ENCODE results near the gene KCNC1.

KCNC1 gene

DNA sequence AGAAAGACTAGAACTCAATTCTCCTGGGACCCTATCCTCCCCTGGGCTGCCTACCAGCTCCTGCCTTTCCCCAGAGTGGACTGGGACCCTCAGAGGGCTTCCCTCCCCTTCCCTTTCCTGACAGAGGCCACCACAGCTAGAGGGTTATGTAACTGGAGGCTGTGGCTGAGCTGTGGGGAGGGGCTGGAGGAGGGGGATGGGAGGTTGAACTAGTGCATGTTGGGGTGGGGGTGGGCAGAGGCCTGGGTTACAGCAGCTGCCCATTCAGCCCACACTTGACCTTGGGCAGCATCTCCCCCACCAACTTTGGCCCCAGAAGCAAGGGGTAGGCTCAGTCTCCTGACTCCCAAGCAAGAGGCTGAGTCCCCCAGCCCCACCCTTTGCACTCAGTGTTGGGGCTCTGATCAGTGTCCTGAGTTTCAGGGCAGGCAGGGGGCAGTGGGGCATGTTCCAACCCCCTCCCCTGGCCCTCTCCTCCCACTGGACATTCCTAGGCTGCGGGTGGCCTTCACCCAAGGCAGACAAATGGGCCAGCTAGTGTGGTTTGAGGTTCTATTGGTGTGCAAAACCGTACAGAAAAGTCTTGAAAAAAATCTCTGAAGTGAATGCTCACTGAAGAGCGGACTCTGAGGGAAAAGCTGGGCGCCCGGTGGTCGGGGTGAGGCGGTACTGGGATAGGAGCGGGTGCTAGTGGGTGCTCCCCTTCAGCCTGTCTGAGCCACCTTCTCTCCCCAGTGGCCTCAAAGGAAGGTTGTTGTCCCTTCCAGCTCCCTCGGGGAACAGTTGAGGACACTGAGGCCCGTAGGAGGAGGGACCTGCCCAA lies 3.8 kb downstream of the KCNC1 start:
- H3K4me3 Mint-ChIP-seq, result no peak overlapping the region
- peaks cover 2% of the 10 kb centered on the region for H3K4me1 Mint-ChIP-seq (ENCODE audit: low read depth)
- H3K36me3 Mint-ChIP-seq (ENCODE audit: low read depth), result no peaks in the 10 kb centered on the region
- H3K9me3 Mint-ChIP-seq, result no peaks in the 10 kb centered on the region
- no peak overlapping the region for H3K27ac Mint-ChIP-seq
- H3K27me3 Mint-ChIP-seq (ENCODE audit: low read depth), result peaks cover 33% of the 10 kb centered on the region
- no peak for DNase-seq (ENCODE audit: low spot score)

DNA sequence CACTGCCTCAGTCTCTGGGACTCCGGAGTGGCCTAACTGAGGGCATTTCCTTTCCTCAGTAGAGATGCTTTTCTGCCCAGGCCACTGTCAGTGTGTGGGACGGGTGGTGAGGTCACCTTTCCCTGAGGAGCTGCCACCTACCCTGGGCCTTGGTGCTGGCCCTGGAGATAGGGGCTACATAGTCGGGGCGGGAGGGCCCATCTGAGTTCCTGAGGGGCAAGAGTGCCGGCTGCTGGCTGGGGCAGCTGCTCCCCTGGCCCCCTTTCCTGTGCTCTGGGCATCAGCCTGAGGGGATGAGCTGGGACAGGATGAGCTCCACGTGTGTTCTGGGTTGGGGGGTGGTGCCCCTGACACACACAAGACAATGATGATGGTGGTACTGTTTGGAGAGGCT lies 5.4 kb downstream of the KCNC1 start:
- Mint-ChIP-seq H3K4me3 (no peak overlapping the region), H3K27me3 (ENCODE audit: low read depth) (peaks cover 23% of the 10 kb centered on the region), H3K9me3 (no peaks in the 10 kb centered on the region), H3K36me3 (ENCODE audit: low read depth) (no peaks in the 10 kb centered on the region), H3K27ac (no peak overlapping the region), H3K4me1 (ENCODE audit: low read depth) (no peaks in the 10 kb centered on the region)
- DNase-seq (ENCODE audit: low spot score), result no peak

DNA sequence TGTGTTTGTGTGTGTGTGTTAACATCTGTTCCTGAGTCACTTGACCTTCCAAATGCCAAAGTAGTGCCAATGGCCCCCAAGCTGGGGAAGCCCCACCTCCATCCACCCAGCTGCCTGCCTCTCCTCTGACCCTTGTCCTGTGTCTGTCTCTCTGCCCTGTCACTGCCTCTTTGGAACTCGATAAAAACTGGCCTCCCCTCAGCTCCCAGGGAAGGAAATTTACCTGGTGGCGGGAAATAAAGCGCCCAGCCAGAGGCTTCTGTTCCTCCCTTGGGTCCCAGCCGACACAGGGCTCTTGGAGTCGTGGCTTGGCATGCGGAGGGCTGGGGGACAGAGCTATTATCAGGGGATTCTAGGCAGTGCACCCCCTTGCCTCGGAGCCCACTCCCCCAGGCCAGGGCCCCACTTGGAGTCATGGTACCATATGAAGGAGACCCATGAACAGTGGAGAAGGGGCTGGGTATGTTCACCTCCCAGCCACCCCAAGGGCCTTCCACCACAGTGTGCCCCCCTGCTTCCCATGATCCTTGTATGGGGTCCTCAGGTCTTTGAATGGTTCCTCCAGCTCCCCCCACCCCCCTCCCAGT lies 6.2 kb downstream of the KCNC1 start:
- no peak for DNase-seq (ENCODE audit: low spot score)
- H3K36me3 Mint-ChIP-seq (ENCODE audit: low read depth), result no peaks in the 10 kb centered on the region
- H3K27ac Mint-ChIP-seq, result no peak overlapping the region
- H3K9me3 Mint-ChIP-seq, result no peaks in the 10 kb centered on the region
- H3K4me1 Mint-ChIP-seq (ENCODE audit: low read depth), result no peaks in the 10 kb centered on the region
- H3K4me3 Mint-ChIP-seq, result no peak overlapping the region
- peaks cover 23% of the 10 kb centered on the region for H3K27me3 Mint-ChIP-seq (ENCODE audit: low read depth)

DNA sequence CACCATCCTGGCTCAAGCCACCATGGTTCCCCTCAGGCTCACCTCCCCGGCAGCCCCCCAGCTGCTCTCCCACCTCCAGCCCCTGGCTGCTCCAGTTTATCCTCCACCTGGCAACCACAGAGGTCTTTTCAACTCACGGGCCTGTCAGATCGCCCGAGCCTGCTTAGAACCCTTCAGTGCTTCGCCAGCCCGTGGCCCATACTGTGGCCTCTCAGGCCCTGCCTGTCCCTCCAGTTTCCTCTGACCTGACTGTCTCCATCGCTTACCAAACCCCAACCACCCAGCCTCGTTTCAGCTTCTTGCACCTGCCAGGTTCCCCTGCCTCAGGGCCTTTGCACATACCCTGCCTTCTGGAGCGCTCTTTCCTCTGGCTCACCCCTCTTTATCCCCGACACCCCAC lies 6.9 kb downstream of the KCNC1 start:
- no peaks in the 10 kb centered on the region for H3K36me3 Mint-ChIP-seq (ENCODE audit: low read depth)
- H3K4me3 Mint-ChIP-seq, result no peak overlapping the region
- H3K27me3 Mint-ChIP-seq (ENCODE audit: low read depth), result peaks cover 18% of the 10 kb centered on the region
- DNase-seq (ENCODE audit: low spot score), result no peak
- H3K4me1 Mint-ChIP-seq (ENCODE audit: low read depth), result no peaks in the 10 kb centered on the region
- no peaks in the 10 kb centered on the region for H3K9me3 Mint-ChIP-seq
- H3K27ac Mint-ChIP-seq, result no peak overlapping the region

DNA sequence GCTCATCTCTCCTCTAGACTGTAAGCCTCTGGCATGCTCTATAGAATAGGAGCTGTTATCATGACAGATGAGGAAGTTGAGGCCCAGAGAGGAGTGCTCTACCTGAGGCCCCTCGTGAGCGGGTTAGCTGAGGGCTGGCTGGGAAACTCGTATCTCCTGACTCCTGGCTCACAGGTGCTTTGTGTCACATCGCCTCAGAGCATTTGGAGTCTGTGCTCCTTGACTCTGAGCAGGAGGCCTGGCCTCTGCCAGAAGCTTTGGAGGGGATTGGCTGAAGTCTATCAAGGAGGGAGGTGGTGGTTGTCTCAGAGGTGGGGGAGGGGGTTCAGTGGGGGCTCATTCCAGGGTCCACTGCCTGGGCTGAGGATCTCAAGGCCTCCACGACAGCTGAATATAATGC lies 7.4 kb downstream of the KCNC1 start:
- Mint-ChIP-seq H3K36me3 (ENCODE audit: low read depth) (no peaks in the 10 kb centered on the region), H3K27ac (no peak overlapping the region), H3K27me3 (ENCODE audit: low read depth) (peaks cover 13% of the 10 kb centered on the region), H3K4me1 (ENCODE audit: low read depth) (no peaks in the 10 kb centered on the region), H3K9me3 (no peaks in the 10 kb centered on the region), H3K4me3 (no peak overlapping the region)
- DNase-seq (ENCODE audit: low spot score), result no peak

DNA sequence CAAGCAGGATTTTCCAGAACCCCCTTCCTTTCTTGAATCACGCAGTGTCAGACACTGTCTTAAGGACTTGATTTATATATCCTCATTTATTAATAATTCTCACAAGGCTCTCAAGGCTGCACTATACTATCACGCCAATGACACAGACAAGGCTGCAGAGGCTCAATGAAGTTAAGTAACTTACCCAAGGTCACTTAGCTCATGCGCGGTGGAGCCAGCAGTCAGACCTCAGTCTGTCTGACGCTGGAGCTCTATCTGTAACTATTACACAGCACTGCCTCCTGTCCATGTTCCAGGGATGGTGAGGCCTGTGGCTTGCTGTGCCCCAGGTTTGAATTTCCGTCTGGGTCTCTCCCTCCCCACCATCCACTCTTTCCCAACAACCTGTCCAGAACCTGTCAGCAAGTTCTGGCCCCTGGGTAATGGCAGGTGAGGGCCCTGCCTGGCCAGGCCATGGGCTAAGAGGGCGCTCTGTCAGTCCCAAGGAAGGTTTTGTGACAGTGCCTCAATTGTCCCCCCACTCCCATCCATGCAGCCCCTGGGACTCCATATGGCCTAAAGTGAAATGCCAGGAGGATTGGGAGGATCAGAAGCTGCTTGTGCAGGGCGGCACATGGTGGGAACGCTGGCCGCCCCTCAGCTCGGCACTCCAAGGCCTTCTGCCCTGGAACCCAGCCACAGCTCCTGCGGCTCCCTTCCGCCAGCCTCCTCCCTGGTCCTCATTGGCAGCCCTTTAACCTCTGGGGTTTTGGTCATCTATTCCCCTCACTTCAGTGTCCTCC lies 8.6 kb downstream of the KCNC1 start:
- DNase-seq (ENCODE audit: low spot score), result no peak
- Mint-ChIP-seq H3K36me3 (ENCODE audit: low read depth) (no peaks in the 10 kb centered on the region), H3K4me3 (no peak overlapping the region), H3K27me3 (ENCODE audit: low read depth) (peaks cover 8% of the 10 kb centered on the region), H3K4me1 (ENCODE audit: low read depth) (no peaks in the 10 kb centered on the region), H3K9me3 (no peaks in the 10 kb centered on the region), H3K27ac (no peak overlapping the region)

DNA sequence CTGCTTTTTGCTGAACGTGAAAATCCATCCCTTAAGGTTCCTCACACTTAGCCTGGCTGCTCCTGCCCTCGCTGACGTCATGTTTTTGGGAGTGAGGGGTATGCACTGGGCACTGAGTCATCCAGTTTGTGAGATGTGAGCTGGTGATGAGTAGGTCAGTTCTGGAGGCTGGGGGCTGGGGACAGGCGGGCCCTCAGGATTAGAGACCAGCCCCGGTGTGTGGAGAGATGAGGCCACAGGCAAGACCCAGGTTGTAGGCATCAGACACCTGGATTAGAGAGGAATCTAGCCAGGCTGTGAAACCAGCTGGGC lies 9.2 kb downstream of the KCNC1 start:
- Mint-ChIP-seq H3K4me1 (ENCODE audit: low read depth) (no peaks in the 10 kb centered on the region), H3K27ac (no peak overlapping the region), H3K27me3 (ENCODE audit: low read depth) (peaks cover 3% of the 10 kb centered on the region), H3K4me3 (no peak overlapping the region), H3K9me3 (no peaks in the 10 kb centered on the region), H3K36me3 (ENCODE audit: low read depth) (no peaks in the 10 kb centered on the region)
- DNase-seq (ENCODE audit: low spot score), result no peak

DNA sequence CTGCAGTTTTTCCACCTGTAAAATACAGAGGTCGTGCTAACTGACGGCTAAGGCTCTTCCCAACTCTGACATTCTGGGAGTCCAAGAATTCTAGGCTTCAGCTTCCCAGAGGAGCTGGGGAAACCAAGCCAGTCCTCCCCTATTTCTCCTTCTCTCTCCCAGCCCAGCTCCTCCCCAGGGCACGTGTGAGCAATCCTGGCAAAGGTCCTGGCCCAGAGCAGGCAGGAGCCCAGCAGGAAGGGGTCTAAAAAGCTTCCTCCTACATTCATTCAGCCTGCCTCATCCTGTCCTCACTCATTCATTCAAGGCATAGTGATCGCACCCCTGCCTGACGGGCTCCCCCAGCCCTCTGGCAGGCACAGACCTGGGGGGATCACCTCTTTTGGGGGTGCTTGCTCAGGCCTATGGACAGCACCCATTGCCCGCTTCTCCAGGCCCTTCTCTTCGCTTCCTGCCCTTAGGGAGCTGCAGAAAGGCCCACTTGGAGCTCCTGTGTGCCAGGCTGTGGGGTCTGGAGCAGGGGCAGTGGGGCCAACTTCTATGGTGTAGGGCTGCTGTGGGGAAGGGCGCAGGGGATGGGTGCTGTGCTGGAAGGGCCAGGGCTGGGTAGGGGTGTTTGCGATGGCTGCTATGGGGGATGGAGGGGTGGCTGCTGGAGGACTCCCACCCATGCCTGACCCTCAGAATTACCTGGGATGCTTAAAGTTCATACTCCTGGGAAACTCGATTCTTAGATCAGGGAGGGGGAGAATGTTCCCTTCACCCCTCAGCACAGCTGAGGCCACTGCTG lies 9.8 kb downstream of the KCNC1 start:
- Mint-ChIP-seq H3K4me1 (ENCODE audit: low read depth) (no peaks in the 10 kb centered on the region), H3K27ac (no peak overlapping the region), H3K36me3 (ENCODE audit: low read depth) (no peaks in the 10 kb centered on the region), H3K27me3 (ENCODE audit: low read depth) (peaks cover 3% of the 10 kb centered on the region), H3K4me3 (no peak overlapping the region), H3K9me3 (no peaks in the 10 kb centered on the region)
- DNase-seq (ENCODE audit: low spot score), result no peak

DNA sequence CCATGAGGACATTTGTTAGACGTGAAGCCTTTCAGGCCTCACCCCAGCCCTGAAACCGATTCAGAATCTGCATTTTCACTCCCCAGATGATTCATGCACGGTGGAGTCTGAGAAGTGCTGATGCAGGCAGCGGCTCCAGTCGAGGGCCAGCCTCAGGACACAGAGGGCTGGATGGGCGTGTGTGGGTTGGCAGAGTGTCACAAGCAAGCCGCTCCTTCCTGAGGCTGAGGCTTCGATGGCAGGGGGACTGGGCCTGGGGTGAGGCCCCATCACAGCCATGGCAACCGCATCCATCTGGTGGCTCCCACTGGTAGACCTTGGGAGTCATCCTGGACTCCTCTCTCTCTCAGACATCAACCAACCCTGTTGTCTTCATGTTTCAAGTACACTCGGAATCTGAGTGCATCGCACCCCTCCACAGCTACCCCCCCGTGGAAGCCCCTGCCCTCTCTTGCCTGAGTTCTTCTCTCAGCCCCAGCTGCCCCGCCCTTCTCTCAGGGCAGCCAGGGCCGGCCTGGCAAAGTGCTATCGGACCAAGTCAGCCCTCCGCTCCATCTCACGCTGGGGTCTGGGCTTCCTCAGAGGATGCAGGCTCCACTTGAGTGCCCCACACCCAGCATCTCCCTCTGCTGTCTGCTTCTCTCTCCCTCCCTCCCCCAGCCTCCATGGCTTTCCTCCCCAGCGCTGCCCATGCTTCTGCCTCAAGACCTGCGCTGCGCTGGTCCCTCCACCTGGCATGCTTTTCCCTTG lies 10.6 kb downstream of the KCNC1 start:
- H3K36me3 Mint-ChIP-seq (ENCODE audit: low read depth), result no peaks in the 10 kb centered on the region
- no peaks in the 10 kb centered on the region for H3K9me3 Mint-ChIP-seq
- H3K27me3 Mint-ChIP-seq (ENCODE audit: low read depth), result peaks cover 2% of the 10 kb centered on the region
- no peak overlapping the region for H3K4me3 Mint-ChIP-seq
- H3K4me1 Mint-ChIP-seq (ENCODE audit: low read depth), result no peaks in the 10 kb centered on the region
- no peak overlapping the region for H3K27ac Mint-ChIP-seq
- DNase-seq (ENCODE audit: low spot score), result no peak

DNA sequence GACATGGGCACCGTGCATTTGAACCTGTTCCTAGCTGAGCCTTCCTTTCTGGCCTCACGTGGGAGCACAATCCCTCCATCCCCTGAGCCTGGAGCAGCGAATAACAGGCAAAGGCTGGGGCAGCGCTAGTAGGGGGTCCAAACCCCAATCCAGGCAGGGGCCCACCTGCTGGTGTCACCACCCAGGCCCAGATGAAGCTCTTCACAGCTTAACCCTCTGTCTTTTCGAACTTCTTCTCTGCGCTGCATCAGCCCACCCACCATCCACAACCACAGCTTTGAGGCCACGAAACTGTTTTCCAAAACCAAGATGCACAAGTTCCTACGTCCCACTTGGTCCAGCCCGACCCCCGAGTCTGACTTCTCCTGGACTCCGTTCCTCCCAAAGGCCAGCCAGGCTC lies 11.5 kb downstream of the KCNC1 start:
- Mint-ChIP-seq H3K9me3 (no peaks in the 10 kb centered on the region), H3K4me1 (ENCODE audit: low read depth) (no peaks in the 10 kb centered on the region), H3K36me3 (ENCODE audit: low read depth) (no peaks in the 10 kb centered on the region), H3K27ac (no peak overlapping the region), H3K27me3 (ENCODE audit: low read depth) (no peaks in the 10 kb centered on the region), H3K4me3 (no peak overlapping the region)
- no peak for DNase-seq (ENCODE audit: low spot score)

DNA sequence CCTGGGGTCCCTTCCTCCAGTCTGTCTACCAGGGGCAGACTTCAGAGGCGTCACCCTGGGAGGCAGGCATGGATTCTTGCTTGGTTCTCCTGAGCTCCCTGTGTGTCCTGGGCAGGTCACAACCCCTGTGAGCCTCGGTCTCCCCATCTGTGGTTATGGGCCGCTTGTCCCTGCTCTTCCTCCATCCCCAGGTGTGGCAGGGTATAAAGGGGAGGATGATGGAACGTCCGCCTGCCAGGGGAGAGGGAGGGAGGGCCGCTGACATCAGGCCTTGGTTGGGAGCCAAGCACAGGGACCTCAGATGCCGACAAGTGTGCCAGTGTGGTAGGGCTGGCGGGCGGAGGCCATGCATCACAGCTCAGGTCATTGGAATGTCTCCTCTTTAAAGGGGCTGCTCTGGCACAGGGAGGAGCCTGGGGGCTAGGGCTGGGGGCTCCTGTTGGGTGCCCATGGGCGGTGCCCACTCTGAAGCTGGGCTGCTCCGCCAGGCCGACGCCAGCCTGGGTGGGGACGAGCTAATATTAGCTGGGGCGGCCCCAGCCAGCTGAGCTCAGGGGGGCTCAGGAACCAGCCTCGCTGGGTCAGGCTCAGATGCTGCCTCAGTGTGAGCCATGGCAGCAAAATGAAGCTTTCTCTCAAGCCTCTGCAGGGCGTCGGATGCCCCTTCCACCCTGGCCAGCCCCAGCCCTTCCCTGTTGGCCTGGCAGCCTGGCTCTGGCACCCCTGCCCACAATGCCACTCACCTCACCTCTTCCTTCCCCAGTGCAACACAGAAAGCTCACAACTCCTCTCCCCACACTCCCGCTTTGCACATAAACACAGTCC lies 12.8 kb downstream of the KCNC1 start:
- H3K27ac Mint-ChIP-seq, result no peak overlapping the region
- no peaks in the 10 kb centered on the region for H3K36me3 Mint-ChIP-seq (ENCODE audit: low read depth)
- no peak overlapping the region for H3K4me3 Mint-ChIP-seq
- H3K27me3 Mint-ChIP-seq (ENCODE audit: low read depth), result no peaks in the 10 kb centered on the region
- H3K9me3 Mint-ChIP-seq, result no peaks in the 10 kb centered on the region
- H3K4me1 Mint-ChIP-seq (ENCODE audit: low read depth), result no peaks in the 10 kb centered on the region
- no peak for DNase-seq (ENCODE audit: low spot score)

DNA sequence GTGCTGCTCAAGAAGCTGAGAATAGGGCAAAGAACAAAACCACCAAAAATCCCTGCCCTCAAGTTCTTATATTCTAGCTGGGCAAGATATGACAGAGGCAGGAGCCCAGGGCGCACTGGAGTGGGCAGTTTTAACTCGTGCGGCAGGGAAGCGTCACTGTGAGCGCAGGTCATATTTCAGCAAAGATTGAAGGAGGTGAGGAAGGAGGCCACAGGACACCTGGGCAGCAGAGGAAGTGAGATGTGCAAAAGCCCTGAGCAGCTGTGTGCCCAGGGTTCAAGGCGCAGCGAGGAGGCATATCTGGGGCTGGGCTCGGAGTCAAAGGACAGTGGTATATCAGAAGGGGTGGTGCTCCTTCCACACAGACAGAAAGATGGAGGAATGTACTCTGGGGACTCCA lies 13.5 kb downstream of the KCNC1 start:
- no peaks in the 10 kb centered on the region for H3K27me3 Mint-ChIP-seq (ENCODE audit: low read depth)
- DNase-seq (ENCODE audit: low spot score), result no peak
- H3K36me3 Mint-ChIP-seq (ENCODE audit: low read depth), result no peaks in the 10 kb centered on the region
- H3K9me3 Mint-ChIP-seq, result no peaks in the 10 kb centered on the region
- H3K27ac Mint-ChIP-seq, result no peak overlapping the region
- no peaks in the 10 kb centered on the region for H3K4me1 Mint-ChIP-seq (ENCODE audit: low read depth)
- H3K4me3 Mint-ChIP-seq, result no peak overlapping the region
